Fibroblast of mammary gland (primary cell): ENCODE results near the gene WRAP73.

Experiments
- DNase-seq: peaks from one replicate; pipeline ENCODE4 v3.0.0-alpha.2; 2010; ENCODE audit warnings: low read depth
- H3K4me3 ChIP-seq: 2 replicates; pipeline ENCODE4 v1.5.1; 2011; ENCODE audit warnings: low read depth, mild to moderate bottlenecking, low read length, moderate library complexity; ENCODE audit not compliant: control insufficient read depth
- CTCF ChIP-seq: conservative IDR thresholded peaks from 2 replicates; pipeline ENCODE4 v1.5.1; 2011; ENCODE audit warnings: low read depth, low read length, inconsistent platforms; ENCODE audit not compliant: control insufficient read depth, insufficient read depth

Gene WRAP73

GRCh38 chr1:3614755-3615742 is 34.9 kb downstream of the WRAP73 start:
- no peak for DNase-seq
- peak; percentile 53 for TF ChIP-seq CTCF
- H3K4me3 ChIP-seq = no peak overlapping the region

DNA sequence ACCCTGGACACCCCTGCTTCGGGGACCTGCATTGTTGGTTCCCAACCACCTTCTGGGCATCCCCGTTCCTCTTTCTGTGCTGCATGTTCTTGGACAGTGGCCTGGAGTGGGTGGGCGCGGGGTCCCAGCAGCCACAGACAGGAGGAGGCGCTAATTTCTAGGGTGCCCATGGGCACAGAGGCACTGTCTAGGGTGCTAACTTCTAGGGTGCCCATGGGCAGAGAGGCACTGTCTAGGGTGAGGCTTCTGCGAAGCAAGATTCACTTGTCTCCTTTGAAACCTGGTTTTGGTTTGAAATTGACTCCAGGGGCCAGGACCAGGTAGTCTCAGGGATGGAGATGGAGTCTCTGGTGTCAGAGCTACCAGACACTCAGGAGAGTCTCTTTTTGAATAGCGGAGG is 37.8 kb downstream of the WRAP73 start:
- no peak for TF ChIP-seq CTCF
- H3K4me3 ChIP-seq = no peak overlapping the region
- DNase-seq = no peak

DNA sequence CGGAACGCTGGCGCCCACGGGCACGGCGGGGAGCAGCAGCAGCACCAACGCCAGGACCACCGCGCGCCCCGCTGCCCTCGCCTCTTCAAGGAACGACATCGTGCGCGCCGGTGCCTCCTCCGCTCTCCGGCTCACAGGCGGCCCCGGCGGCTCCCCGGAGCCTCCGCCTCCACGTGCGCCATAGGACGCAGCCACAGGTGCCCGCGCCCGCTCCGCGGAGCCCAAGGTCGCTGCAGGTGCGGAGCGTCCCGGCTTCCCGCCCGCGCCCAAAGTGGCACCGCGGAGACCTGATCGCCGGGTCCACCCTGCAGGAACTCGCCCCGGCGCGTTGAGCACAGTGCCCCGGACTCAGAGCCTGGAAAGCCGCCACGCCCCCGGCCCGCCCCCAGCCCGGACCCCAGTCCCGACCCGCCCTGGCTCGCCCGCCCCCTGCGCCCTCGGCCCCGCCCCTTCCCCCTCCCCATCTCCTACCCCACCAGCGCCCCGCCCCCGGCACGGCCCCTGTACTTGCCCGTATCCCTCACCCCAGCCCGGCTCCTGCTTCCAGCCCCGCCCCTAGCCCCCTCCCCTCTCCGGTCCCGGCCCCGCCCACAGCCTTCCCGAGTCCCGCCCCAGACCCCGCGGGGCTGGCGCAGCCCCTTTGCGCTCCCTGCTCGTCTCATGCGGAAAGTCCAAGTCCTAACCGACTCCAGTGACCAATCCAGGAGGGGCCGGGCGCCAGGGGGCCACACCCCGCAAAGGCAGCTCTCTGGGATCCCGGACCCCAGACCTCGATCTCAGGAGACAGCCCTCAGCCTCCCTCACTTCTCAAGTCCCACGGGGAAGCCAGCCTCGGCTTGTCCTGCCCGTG is 38.5 kb downstream of the WRAP73 start, which contains the start of gene MEGF6:
Gene MEGF6 (minus strand): TSS at position 339 of the 850 bp plus-strand sequence. CDS start 240 bp downstream, at position 99.
- no peak within 1 kb of the TSS for H3K4me3 ChIP-seq
- no peak for TF ChIP-seq CTCF
- no peak for DNase-seq

DNA sequence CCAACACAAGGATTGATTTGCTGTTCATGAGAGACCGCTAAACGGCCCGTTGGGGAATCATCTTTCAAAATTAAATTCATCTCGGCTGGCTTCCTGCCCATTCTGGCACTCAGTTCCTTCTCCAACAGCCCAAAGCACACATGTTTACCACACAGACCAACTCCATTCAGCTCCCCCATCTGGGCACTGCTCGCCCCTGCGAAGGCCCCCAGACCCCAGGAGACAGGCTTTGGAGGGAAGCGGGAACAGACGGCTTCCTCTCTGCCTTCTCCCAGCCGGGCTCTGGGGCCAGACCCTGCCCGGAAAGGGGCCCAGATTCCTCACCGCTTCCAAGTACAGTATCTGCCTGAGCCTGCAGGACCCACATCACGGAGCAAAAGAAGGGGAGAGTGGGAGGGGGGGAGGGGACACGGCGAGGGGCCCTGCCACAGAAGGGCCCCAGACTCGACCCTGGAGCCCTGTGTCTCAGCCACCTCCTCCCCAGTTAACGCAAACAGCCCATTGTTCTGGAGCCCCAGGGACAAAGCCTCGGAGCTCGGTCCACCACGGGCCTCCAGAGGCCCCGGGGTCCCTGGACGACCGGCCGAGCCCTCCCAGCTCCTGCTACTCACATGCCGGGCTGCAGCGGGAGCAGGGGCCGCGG is 39.3 kb downstream of the WRAP73 start:
- DNase-seq = peak; percentile 21
- H3K4me3 ChIP-seq = no peak overlapping the region

DNA sequence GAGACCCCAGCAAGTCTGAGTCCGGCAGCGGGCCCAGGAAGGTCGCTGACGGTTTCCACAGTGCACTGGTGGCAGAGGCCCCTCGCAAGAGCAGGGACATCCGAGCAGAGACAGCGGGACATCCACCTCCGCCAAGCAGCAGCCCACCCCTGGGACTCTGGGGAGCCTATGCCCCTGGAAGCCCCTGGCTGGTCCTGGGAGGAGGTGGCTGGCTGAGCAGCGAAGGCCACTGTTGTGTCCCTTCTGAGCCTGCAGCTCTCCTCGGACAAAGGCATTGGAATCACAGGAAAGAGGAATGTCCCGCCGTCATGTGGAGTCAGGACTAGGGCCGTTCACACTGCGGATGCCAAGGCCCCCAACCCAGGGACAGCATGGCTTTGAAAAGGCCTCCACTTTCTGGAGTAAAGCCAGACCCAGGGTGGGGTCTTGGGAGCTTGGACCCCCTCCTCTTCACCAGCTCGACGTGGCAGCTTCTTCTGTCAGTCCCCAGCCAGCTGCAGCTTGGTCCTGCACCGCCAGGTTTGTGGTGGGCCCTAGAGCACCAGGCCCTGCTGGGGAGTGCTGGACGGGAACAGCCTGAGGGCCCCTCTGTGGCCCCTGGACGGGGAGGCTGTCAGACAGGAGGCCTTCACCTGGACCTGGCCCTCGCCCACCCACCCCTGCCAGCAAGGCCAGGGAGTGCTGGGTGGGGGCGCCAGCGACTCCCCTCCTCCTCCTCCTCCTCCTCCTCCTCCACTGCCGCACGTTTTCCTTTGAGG is 40.0 kb downstream of the WRAP73 start:
- H3K4me3 ChIP-seq = no peak overlapping the region
- no peak for TF ChIP-seq CTCF
- no peak for DNase-seq

More for the DNA sequence above, 39.3 kb downstream of the WRAP73 start:
- TF ChIP-seq CTCF = no peak
